Skeletal muscle satellite cell (primary cell): ENCODE data around the gene TWF1. TPM values are rescaled to one million over a fixed set of nuclear protein-coding genes. Genes with fewer than 3 reads are reported as not detected.
"Not testable (repeated sequence)": the region's sequence is repeated elsewhere in the genome, so short reads cannot be mapped to it uniquely, and the experiment has no call there.

Experiments used
- H3K27me3 ChIP-seq: 2 replicates; pipeline ENCODE4 v1.7.0; 2013; ENCODE audit warnings: low read length; ENCODE audit not compliant: control insufficient read depth, insufficient read depth
- H3K36me3 ChIP-seq: 2 replicates; pipeline ENCODE4 v1.7.0; 2013; ENCODE audit warnings: mild to moderate bottlenecking, control low read depth, low read length; ENCODE audit not compliant: insufficient read depth
- H3K4me1 ChIP-seq: 2 replicates; pipeline ENCODE4 v1.7.0; 2013; ENCODE audit warnings: low read length; ENCODE audit not compliant: control insufficient read depth, insufficient read depth
- H3K4me2 ChIP-seq: 2 replicates; pipeline ENCODE4 v1.7.0; 2013; ENCODE audit warnings: mild to moderate bottlenecking, low read length
- H3K4me3 ChIP-seq: 2 replicates; pipeline ENCODE4 v1.7.0; 2013; ENCODE audit warnings: low read length
- H3K9ac ChIP-seq: 2 replicates; pipeline ENCODE4 v1.7.0; 2013; ENCODE audit warnings: mild to moderate bottlenecking, low read depth, low read length, moderate library complexity
- H3K9me3 ChIP-seq: replicated peaks from 2 replicates; pipeline ENCODE4 v1.7.0; 2013; ENCODE audit warnings: mild to moderate bottlenecking, control low read depth, low read length
- total RNA-seq: library from RNA; depleted of rRNA; stranded (reverse); fragments of >200 nt; gene quantifications from 2 replicates; pipeline ENCODE4 v1.2.3, GENCODE V29; 2012; rRNA removed

TWF1 gene
- 177 and 193 TPM in 2 replicates for total RNA-seq

- peak within 1 kb of the TSS; percentile 97 for H3K4me2 ChIP-seq
- H3K36me3 ChIP-seq, result peaks cover 11% of the 10 kb centered on the region
- H3K9me3 ChIP-seq, result no peaks in the 10 kb centered on the region
- H3K4me1 ChIP-seq, result peaks cover 19% of the 10 kb centered on the region
- H3K27me3 ChIP-seq, result no peaks in the 10 kb centered on the region
- H3K9ac ChIP-seq, result peak within 1 kb of the TSS; percentile 98
- peak within 1 kb of the TSS; percentile 96 for H3K4me3 ChIP-seq
Measured at GRCh38 chr12:43805860-43806736, at the start of gene TWF1. Gene TWF1 (minus strand): TSS chr12:43806317. CDS start chr12:43806245, 72 bp downstream.

- no peaks in the 10 kb centered on the region for H3K4me1 ChIP-seq
- H3K4me3 ChIP-seq, result no peak overlapping the region
- no peaks in the 10 kb centered on the region for H3K36me3 ChIP-seq
- H3K9me3 ChIP-seq, result no peaks in the 10 kb centered on the region
- H3K9ac ChIP-seq, result no peak overlapping the region
- H3K27me3 ChIP-seq, result no peaks in the 10 kb centered on the region
- no peak overlapping the region for H3K4me2 ChIP-seq
Measured at GRCh38 chr12:43852744-43853143, 46.6 kb upstream of the TWF1 start.

- Histone ChIP-seq H3K4me1 (peaks cover 6% of the 10 kb centered on the region), H3K36me3 (no peaks in the 10 kb centered on the region), H3K9ac (no peak overlapping the region)
Measured at GRCh38 chr12:43848786-43849185, 42.7 kb upstream of the TWF1 start.

GRCh38 chr12:43848226-43848507 is 42.0 kb upstream of the TWF1 start:
- H3K4me1 ChIP-seq, result peaks cover 6% of the 10 kb centered on the region
- H3K9me3 ChIP-seq, result no peaks in the 10 kb centered on the region
- no peak overlapping the region for H3K4me3 ChIP-seq
- no peak overlapping the region for H3K4me2 ChIP-seq
- H3K27me3 ChIP-seq, result no peaks in the 10 kb centered on the region
- H3K9ac ChIP-seq, result no peak overlapping the region
- H3K36me3 ChIP-seq, result no peaks in the 10 kb centered on the region

More at GRCh38 chr12:43848786-43849185, 42.7 kb upstream of the TWF1 start:
- H3K4me3 ChIP-seq, result no peak overlapping the region
- H3K4me2 ChIP-seq, result no peak overlapping the region
- H3K9me3 ChIP-seq, result no peaks in the 10 kb centered on the region
- no peaks in the 10 kb centered on the region for H3K27me3 ChIP-seq

GRCh38 chr12:43847425-43848225 is 41.5 kb upstream of the TWF1 start:
- H3K9me3 ChIP-seq, H3K4me2 ChIP-seq, H3K4me1 ChIP-seq, H3K4me3 ChIP-seq, H3K27me3 ChIP-seq, H3K36me3 ChIP-seq, H3K9ac ChIP-seq: not testable (repeated sequence)

- Histone ChIP-seq H3K27me3 (no peaks in the 10 kb centered on the region), H3K4me3 (no peak overlapping the region), H3K4me1 (peaks cover 4% of the 10 kb centered on the region), H3K4me2 (no peak overlapping the region), H3K36me3 (no peaks in the 10 kb centered on the region), H3K9me3 (no peaks in the 10 kb centered on the region), H3K9ac (no peak overlapping the region)
Measured at GRCh38 chr12:43842259-43842658, 36.1 kb upstream of the TWF1 start.

GRCh38 chr12:43841253-43841652 is 35.1 kb upstream of the TWF1 start:
- no peaks in the 10 kb centered on the region for H3K36me3 ChIP-seq

GRCh38 chr12:43840338-43840737 is 34.2 kb upstream of the TWF1 start:
- peaks cover 4% of the 10 kb centered on the region for H3K4me1 ChIP-seq
- no peaks in the 10 kb centered on the region for H3K36me3 ChIP-seq
- no peaks in the 10 kb centered on the region for H3K27me3 ChIP-seq
- no peak overlapping the region for H3K4me3 ChIP-seq
- H3K9me3 ChIP-seq, result no peaks in the 10 kb centered on the region
- no peak overlapping the region for H3K4me2 ChIP-seq
- H3K9ac ChIP-seq, result no peak overlapping the region

More at GRCh38 chr12:43841253-43841652, 35.1 kb upstream of the TWF1 start:
- Histone ChIP-seq H3K4me2 (no peak overlapping the region), H3K4me3 (no peak overlapping the region), H3K9ac (no peak overlapping the region), H3K4me1 (no peaks in the 10 kb centered on the region), H3K27me3 (no peaks in the 10 kb centered on the region), H3K9me3 (no peaks in the 10 kb centered on the region)

GRCh38 chr12:43836475-43836989 is 30.4 kb upstream of the TWF1 start:
- peak overlapping the region; percentile 76 for H3K4me3 ChIP-seq
- no peaks in the 10 kb centered on the region for H3K36me3 ChIP-seq
- H3K4me1 ChIP-seq, result peaks cover 7% of the 10 kb centered on the region
- peak overlapping the region; percentile 81 for H3K9ac ChIP-seq
- H3K4me2 ChIP-seq, result peak overlapping the region; percentile 86
- H3K27me3 ChIP-seq, result no peaks in the 10 kb centered on the region
- H3K9me3 ChIP-seq, result no peaks in the 10 kb centered on the region

- no peaks in the 10 kb centered on the region for H3K9me3 ChIP-seq
- H3K4me1 ChIP-seq, result peaks cover 7% of the 10 kb centered on the region
- peak within 1 kb of the TSS; percentile 76 for H3K4me3 ChIP-seq
- peak within 1 kb of the TSS; percentile 81 for H3K9ac ChIP-seq
- no peaks in the 10 kb centered on the region for H3K27me3 ChIP-seq
- no peaks in the 10 kb centered on the region for H3K36me3 ChIP-seq
- H3K4me2 ChIP-seq, result peak within 1 kb of the TSS; percentile 86
Measured at GRCh38 chr12:43835656-43836474, 29.7 kb upstream of the TWF1 start, which contains the start of gene TMEM117. Gene TMEM117 (plus strand): TSS chr12:43836081.

- Histone ChIP-seq H3K27me3 (no peaks in the 10 kb centered on the region), H3K9ac (peak overlapping the region; percentile 81)
Measured at GRCh38 chr12:43835264-43835655, 29.1 kb upstream of the TWF1 start.

More at GRCh38 chr12:43835264-43835655, 29.1 kb upstream of the TWF1 start:
- Histone ChIP-seq H3K4me2 (peak overlapping the region; percentile 86), H3K4me1 (peaks cover 7% of the 10 kb centered on the region), H3K9me3 (no peaks in the 10 kb centered on the region), H3K4me3 (peak overlapping the region; percentile 76), H3K36me3 (no peaks in the 10 kb centered on the region)
